ENCODE data around the gene BMERB1. TPM values are rescaled to one million over a fixed set of nuclear protein-coding genes. Genes with fewer than 3 reads are reported as not detected.
"Not testable (repeated sequence)": the region's sequence is repeated elsewhere in the genome, so short reads cannot be mapped to it uniquely, and the experiment has no call there.

Gene BMERB1
- total RNA-seq (2021) = 13.6 to 20.5 TPM (median 19.7 TPM) in 3 replicates
- Bru-seq, nascent RNA = percentile 45 among the genes with signal in this experiment
- long read RNA-seq, experiment 1, transcript C16orf45-201 (6 exons, 2,404 nt) = major isoform, 53 of 70 reads
- long read RNA-seq, experiment 1, partial matches to known transcripts = 4 of 70 reads
- long read RNA-seq, experiment 1, other reads (novel, unspliced or antisense) = 11 of 70 reads
- long read RNA-seq, experiment 2, transcript C16orf45-201 (6 exons, 2,404 nt) = major isoform, 11 of 19 reads
- long read RNA-seq, experiment 2, partial matches to known transcripts = 6 of 19 reads
- long read RNA-seq, experiment 2, other reads (novel, unspliced or antisense) = 2 of 19 reads
- long read RNA-seq, experiment 3, transcript C16orf45-201 (6 exons, 2,404 nt) = major isoform, 30 of 34 reads
- long read RNA-seq, experiment 3, partial matches to known transcripts = 1 of 34 reads
- long read RNA-seq, experiment 3, other reads (novel, unspliced or antisense) = 3 of 34 reads

DNA sequence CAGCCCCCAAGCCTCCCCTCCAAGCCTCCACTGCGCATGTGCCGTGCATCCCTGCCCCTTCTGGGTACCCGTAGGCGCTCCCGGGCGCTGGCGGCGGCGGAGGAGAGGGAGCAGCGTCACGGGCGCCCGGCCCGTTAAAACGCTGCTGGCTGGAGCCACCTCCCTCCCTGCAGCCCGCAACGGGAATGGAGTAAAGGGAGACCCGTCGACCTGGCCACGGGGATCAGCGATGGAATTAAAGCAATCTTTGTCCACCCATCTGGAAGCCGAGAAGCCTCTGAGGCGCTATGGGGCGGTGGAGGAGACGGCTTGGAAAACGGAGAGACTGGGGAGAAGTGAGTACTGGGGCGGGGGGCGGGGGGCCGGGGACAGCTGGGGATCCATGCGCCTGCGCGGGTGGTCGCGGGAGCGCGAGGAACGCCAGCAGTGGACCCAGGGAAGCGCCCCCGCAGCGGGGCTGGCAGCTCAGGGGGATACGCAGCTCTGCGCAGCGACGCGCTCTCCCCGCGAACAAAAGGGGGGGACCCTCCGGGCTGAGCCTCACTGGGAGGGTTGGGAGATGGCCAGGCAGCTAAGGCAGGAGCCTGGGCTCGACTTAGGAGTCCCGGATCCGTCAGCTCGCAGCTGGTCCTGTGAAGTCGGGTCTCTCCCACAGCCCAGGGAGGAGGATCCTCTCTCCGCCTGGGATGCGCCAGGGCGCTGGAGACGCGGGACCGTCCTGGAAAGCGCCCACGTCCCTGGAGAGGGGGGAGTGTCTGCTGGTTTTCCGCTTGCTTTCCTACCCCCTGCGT lies at the start of gene BMERB1:
Gene BMERB1 (plus strand): TSS at position 164 of the 791 bp plus-strand sequence. CDS start 66 bp downstream, at position 230.
- H3K36me3 Mint-ChIP-seq = no peaks in the 10 kb centered on the region
- peaks cover 9% of the 10 kb centered on the region for H3K4me1 Mint-ChIP-seq
- H3K4me3 Mint-ChIP-seq = peak within 1 kb of the TSS; percentile 81
- TF ChIP-seq, protein P1, sequence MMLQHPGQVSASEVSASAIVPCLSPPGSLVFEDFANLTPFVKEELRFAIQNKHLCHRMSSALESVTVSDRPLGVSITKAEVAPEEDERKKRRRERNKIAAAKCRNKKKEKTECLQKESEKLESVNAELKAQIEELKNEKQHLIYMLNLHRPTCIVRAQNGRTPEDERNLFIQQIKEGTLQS (CRISPR knock-in tag; conservative IDR thresholded peaks at IDR 0.05) = no peak
- TF ChIP-seq ZNF121 (CRISPR knock-in tag; IDR thresholded peaks at IDR 0.05) = peak; percentile 83
- no peaks in the 10 kb centered on the region for H3K9me3 Mint-ChIP-seq
- CTCF ChIA-PET = interaction anchor here (0.9 to 1.3 kb wide), 3 partner anchors 9 to 116 kb away, joined by 3 read pairs; no protein-coding TSS in a partner anchor
- ATAC-seq (peak; percentile 90), DNase-seq (ENCODE audit: low spot score) (peak; percentile 83)
- H3K27ac Mint-ChIP-seq = no peak within 1 kb of the TSS
- peaks cover 33% of the 10 kb centered on the region for H3K27me3 Mint-ChIP-seq (ENCODE audit: low read depth)
- POLR2A ChIA-PET = interaction anchor here (0.5 kb wide), 1 partner anchor 11 kb away, joined by 9 read pairs; no protein-coding TSS in a partner anchor

DNA sequence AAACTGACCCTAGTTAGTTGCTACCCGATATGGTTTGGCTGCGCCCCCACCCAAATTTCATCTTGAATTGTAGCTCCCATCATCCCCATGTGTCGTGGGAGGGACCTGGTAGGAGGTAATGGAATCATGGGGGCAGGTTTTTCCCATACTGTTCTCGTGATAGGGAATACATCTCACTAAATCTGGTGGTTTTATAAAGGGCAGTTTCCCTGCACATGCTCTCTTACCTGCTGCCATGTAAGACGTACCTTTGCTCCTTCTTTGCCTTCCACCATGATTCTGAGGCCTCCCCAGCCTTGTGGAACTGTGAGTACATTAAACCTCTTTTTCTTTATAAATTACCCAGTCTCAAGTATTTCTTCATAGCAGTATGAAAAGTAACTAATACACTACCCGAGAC lies 46.3 kb upstream of the BMERB1 start:
- CTCF ChIA-PET; ATAC-seq; H3K4me1 Mint-ChIP-seq; DNase-seq (ENCODE audit: low spot score); H3K9me3 Mint-ChIP-seq; H3K27me3 Mint-ChIP-seq (ENCODE audit: low read depth); H3K36me3 Mint-ChIP-seq; POLR2A ChIA-PET; H3K27ac Mint-ChIP-seq; H3K4me3 Mint-ChIP-seq: not testable (repeated sequence)

DNA sequence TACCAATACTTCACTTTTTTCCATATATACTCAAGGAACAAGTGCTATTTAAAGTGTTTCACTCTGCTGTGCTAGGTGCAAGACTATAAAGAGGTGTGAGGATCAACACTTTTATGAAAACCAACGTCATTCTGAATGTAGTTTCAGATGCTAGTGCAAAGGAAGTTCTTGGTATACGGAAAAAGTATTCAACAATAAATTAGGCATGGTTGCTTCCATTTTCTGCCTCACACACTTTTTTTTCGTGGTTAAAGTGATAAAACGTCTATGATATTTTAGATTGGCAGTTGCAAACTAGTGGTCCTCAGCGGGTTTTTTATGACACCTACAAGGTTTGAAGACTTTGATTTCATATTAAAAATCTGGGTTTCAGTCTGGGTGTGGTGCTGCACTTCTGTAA lies 44.5 kb upstream of the BMERB1 start:
- ATAC-seq; POLR2A ChIA-PET; CTCF ChIA-PET; H3K9me3 Mint-ChIP-seq; H3K36me3 Mint-ChIP-seq; H3K27ac Mint-ChIP-seq; H3K27me3 Mint-ChIP-seq (ENCODE audit: low read depth); H3K4me1 Mint-ChIP-seq; H3K4me3 Mint-ChIP-seq; DNase-seq (ENCODE audit: low spot score): not testable (repeated sequence)

DNA sequence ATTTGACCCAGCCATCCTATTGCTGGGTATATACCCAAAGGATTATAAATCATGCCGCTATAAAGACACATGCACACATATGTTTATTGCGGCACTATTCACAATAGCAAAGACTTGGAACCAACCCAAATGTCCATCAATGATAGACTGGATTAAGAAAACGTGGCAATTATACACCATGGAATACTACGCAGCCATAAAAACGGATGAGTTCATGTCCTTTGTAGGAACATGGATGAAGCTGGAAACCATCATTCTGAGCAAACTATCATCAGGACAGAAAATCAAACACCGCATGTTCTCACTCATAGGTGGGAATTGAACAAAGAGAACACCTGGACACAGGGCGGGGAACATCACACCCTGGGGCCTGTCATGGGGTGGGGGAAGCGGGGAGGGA lies 41.4 kb upstream of the BMERB1 start:
- H3K27me3 Mint-ChIP-seq (ENCODE audit: low read depth); H3K27ac Mint-ChIP-seq; ATAC-seq; POLR2A ChIA-PET; H3K4me3 Mint-ChIP-seq; CTCF ChIA-PET; DNase-seq (ENCODE audit: low spot score); H3K36me3 Mint-ChIP-seq; H3K9me3 Mint-ChIP-seq: not testable (repeated sequence)
- H3K4me1 Mint-ChIP-seq = peaks cover 12% of the 10 kb centered on the region

DNA sequence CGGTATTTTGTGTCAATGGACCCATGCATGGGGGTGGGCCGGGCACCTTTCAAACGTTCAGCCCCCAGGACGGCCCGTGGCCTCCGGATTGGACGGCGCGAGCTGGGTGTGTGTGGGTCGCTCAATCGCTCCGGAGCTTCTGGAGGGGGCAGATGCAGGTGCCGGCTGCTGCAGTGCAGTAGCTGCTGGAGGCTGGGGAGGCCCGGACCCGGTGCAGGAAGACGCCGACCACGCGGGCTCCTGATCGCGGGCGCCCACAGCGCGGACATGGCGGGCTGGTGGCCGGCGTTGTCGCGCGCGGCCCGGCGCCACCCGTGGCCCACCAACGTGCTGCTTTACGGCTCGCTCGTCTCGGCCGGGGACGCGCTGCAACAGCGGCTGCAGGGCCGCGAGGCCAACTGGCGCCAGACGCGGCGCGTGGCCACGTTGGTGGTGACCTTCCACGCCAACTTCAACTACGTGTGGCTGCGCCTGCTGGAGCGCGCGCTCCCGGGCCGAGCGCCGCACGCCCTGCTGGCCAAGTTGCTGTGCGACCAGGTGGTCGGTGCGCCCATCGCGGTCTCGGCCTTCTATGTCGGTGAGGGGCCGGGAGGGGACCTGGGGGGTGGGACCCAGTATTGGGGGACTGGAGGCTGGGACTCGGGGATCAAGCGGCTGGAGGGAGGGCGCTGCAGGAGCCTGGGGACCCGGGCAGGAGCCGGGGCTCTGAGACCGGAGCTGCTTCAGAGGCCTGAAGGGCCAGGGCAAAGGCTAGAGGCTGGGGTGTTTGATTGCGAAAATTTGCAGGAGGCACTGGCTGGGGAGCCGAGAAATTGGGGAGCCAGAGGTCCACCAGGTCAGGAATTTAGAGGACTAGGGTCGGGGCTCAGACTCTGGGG lies 38.5 kb upstream of the BMERB1 start, which contains the start of gene MPV17L:
Gene MPV17L (plus strand): TSS at position 124 of the 878 bp plus-strand sequence. CDS start 144 bp downstream, at position 268.
- H3K4me3 Mint-ChIP-seq = peak within 1 kb of the TSS; percentile 66
- H3K9me3 Mint-ChIP-seq; H3K27me3 Mint-ChIP-seq (ENCODE audit: low read depth); H3K36me3 Mint-ChIP-seq; H3K27ac Mint-ChIP-seq; POLR2A ChIA-PET; CTCF ChIA-PET: not testable (repeated sequence)
- ATAC-seq (peak; percentile 97), DNase-seq (ENCODE audit: low spot score) (peak; percentile 69)
- H3K4me1 Mint-ChIP-seq = peaks cover 19% of the 10 kb centered on the region
- peak; percentile 76; the same call in 1 of the 2 replicates for TF ChIP-seq FOXP1 (CRISPR knock-in tag; IDR thresholded peaks at IDR 0.05; ENCODE audit: borderline replicate concordance)
- TF ChIP-seq SP1 (CRISPR knock-in tag; conservative IDR thresholded peaks at IDR 0.05) = peak; percentile 45; the same call in 1 of the 2 replicates
- TF ChIP-seq, protein P2, sequence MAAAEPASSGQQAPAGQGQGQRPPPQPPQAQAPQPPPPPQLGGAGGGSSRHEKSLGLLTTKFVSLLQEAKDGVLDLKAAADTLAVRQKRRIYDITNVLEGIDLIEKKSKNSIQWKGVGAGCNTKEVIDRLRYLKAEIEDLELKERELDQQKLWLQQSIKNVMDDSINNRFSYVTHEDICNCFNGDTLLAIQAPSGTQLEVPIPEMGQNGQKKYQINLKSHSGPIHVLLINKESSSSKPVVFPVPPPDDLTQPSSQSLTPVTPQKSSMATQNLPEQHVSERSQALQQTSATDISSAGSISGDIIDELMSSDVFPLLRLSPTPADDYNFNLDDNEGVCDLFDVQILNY (CRISPR knock-in tag; IDR thresholded peaks at IDR 0.05) = 0 out of 2 replicates have a peak, but pooled peaks have one; percentile 43
- 0 out of 2 replicates have a peak, but pooled peaks have one; percentile 38 for TF ChIP-seq NFYB (CRISPR knock-in tag; conservative IDR thresholded peaks at IDR 0.05; ENCODE audit: low read depth)
- TF ChIP-seq TP53 (CRISPR knock-in tag; IDR thresholded peaks at IDR 0.05) = 0 out of 2 replicates have a peak, but pooled peaks have one; percentile 28
- TF ChIP-seq, protein P3, sequence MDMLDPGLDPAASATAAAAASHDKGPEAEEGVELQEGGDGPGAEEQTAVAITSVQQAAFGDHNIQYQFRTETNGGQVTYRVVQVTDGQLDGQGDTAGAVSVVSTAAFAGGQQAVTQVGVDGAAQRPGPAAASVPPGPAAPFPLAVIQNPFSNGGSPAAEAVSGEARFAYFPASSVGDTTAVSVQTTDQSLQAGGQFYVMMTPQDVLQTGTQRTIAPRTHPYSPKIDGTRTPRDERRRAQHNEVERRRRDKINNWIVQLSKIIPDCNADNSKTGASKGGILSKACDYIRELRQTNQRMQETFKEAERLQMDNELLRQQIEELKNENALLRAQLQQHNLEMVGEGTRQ (CRISPR knock-in tag; IDR thresholded peaks at IDR 0.05) = peak; percentile 14; the same call in 1 of the 2 replicates
- TF ChIP-seq, protein P4, sequence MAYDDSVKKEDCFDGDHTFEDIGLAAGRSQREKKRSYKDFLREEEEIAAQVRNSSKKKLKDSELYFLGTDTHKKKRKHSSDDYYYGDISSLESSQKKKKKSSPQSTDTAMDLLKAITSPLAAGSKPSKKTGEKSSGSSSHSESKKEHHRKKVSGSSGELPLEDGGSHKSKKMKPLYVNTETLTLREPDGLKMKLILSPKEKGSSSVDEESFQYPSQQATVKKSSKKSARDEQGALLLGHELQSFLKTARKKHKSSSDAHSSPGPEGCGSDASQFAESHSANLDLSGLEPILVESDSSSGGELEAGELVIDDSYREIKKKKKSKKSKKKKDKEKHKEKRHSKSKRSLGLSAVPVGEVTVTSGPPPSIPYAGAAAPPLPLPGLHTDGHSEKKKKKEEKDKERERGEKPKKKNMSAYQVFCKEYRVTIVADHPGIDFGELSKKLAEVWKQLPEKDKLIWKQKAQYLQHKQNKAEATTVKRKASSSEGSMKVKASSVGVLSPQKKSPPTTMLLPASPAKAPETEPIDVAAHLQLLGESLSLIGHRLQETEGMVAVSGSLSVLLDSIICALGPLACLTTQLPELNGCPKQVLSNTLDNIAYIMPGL (CRISPR knock-in tag; IDR thresholded peaks at IDR 0.05) = peak; percentile 84
- 0 out of 2 replicates have a peak, but pooled peaks have one; percentile 21 for TF ChIP-seq ZNF138 (CRISPR knock-in tag; conservative IDR thresholded peaks at IDR 0.05)
- 0 out of 2 replicates have a peak, but pooled peaks have one; percentile 30 for TF ChIP-seq TEAD1 (CRISPR knock-in tag; IDR thresholded peaks at IDR 0.05)
- TF ChIP-seq GABPB1 (CRISPR knock-in tag; IDR thresholded peaks at IDR 0.05) = 0 out of 2 replicates have a peak, but pooled peaks have one; percentile 14
- TF ChIP-seq, protein P5, sequence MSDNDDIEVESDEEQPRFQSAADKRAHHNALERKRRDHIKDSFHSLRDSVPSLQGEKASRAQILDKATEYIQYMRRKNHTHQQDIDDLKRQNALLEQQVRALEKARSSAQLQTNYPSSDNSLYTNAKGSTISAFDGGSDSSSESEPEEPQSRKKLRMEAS (CRISPR knock-in tag; IDR thresholded peaks at IDR 0.05) = peak; percentile 68; the same call in 1 of the 2 replicates
- TF ChIP-seq ZNF232 (CRISPR knock-in tag; IDR thresholded peaks at IDR 0.05) = peak; percentile 41; the same call in 1 of the 2 replicates
